Fibroblast of skin of scalp (primary cell): ENCODE data around the gene ZMYM3. TPM values are rescaled to one million over a fixed set of nuclear protein-coding genes. Genes with fewer than 3 reads are reported as not detected.
A peak's percentile ranks its signal among the peaks of the same experiment; 100 is the strongest.
"Not testable (repeated sequence)": the region's sequence is repeated elsewhere in the genome, so short reads cannot be mapped to it uniquely, and the experiment has no call there.

Experiments used
- DNase-seq: peaks from one replicate; pipeline ENCODE4 v3.0.0-alpha.2; 2013
- polyA plus RNA-seq, 2 experiments: library from polyadenylated mRNA; unstranded; fragments of 120-200 nt; gene quantifications; one replicate each; pipeline ENCODE4 v1.2.1, GENCODE V29; 2013; ENCODE audit not compliant: insufficient read length in 2 of 2

Gene ZMYM3
- 24.7 TPM for polyA plus RNA-seq (2013, experiment 1 of 2; ENCODE audit: insufficient read length)
- polyA plus RNA-seq (2013, experiment 2 of 2; ENCODE audit: insufficient read length): 25.4 TPM

DNA sequence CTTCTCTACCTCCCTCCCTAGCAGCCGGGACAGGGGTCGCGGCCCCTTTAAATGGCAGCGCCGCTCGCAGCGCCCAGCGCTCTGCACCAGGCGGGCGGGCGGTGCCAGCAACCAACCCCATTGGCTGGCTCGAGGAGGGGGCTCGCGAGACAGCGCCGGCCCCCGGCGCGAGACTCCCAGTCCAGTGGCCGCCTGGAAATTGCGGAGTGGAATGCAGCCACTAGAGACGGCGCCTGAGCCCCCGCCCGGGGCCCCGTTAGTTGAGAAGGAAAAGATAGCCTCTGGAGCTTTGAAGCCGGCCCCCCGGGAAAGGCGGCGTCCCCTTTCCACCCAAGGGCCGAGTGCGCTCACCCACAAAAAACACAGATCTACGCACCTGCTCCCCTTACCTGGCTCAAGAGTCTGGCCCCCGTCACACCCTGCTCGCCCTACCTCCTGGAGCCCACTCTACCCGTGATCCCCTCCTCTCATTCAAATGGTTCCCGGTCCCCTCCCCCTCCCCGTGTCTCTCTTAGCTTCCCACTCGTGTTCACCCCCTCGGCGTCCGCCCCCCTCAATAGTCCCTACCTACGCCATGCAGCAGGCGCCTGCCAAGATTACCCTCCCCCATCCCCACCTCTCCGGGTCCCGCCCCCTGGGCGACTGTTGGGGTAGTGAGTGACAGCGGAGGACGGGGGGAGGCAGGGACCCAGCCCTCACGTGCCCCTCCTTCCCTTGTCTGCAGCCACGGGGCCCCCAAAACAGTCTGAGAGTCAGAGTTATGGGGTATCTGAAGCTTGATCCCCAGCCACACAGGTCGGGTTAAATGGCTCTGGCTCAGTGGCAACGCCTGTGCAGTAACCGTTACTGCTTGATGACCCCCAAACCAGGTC is at the start of gene ZMYM3:
TSS of gene ZMYM3 (minus strand) at position 49 of the 872 bp plus-strand sequence. CDS start 885 bp downstream, outside the sequence.
- DNase-seq: peak; percentile 88

- no peak for DNase-seq
Measured at GRCh38 chrX:71302461-71303213, 48.7 kb upstream of the ZMYM3 start.

GRCh38 chrX:71301195-71301924 is 47.4 kb upstream of the ZMYM3 start, which contains the start of gene ITGB1BP2:
TSS of gene ITGB1BP2 (plus strand) at chrX:71301750. CDS start at chrX:71301807, 57 bp downstream.
- peak; percentile 62 for DNase-seq

- not testable (repeated sequence) for DNase-seq
Measured at GRCh38 chrX:71300495-71300894, 46.6 kb upstream of the ZMYM3 start.

DNA sequence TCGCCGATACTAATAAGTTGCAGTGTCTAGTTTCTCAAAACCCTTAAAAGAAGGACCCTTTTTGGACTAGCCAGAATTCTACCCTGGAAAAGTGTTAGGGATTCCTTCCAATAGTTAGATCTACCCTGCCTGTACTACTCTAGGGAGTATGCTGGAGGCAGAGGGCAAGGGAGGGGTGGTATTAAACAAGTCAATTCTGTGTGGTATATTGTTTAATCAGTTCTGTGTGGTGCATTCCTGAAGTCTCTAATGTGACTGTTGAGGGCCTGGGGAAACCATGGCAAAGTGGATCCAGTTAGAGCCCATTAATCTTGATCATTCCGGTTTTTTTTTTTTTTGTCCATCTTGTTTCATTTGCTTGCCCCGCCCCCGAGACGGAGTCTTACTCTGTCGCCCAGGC is 46.1 kb upstream of the ZMYM3 start:
- not testable (repeated sequence) for DNase-seq

GRCh38 chrX:71298119-71298518 is 44.2 kb upstream of the ZMYM3 start:
- DNase-seq: no peak

GRCh38 chrX:71296806-71297205 is 42.9 kb upstream of the ZMYM3 start:
- DNase-seq: no peak

DNA sequence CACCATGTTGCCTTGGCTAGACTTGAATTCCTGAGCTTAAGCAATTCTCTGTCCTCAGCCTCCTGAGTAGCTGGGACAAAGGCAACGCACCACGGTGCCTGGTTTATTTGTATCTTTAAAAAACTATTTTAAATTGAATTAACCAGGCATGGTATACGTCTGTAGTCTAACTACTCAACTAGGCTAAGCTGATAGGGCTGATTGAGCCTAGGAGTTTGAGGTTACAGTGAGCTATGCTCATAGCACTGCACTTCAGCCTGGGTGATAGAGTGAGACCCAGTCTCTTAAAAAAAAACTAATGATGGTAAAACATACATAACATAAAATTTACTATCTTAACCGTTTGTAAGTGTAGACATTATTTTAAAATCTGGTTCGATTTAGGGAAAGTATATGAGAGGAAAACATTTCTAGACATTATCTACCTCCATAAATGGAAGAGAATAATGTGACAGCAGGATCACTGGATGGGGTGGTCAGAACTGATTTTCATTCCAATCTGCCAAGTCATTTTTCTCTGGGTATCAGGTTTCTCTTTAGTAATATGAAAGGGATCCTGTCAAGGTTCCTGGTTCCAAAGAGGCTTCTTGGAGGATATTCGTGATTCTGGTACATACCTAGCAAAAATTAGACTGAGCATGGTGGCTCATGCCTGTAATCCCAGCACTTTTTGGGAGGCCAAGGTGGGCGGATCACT is 38.9 kb upstream of the ZMYM3 start:
- peak; percentile 79 for DNase-seq

DNA sequence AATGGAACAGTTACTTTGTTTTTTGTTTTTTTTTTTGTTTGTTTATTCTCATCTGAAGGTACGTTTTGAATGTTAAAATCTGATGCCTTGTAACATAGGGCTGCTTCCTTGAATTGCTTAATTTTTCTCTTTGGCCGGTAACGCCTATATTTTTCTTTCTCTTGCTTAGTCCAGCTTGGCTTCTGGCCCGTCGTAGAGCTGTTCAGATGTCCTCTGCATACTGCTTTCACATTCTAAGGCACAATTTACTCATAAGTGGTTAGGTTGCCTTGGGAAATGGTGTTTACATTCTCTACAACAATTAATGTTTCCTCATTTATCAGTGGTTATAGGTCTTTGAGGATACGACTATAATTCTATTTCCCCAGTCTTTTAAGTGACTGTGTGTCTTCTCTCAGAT is 37.4 kb upstream of the ZMYM3 start:
- DNase-seq: no peak

DNA sequence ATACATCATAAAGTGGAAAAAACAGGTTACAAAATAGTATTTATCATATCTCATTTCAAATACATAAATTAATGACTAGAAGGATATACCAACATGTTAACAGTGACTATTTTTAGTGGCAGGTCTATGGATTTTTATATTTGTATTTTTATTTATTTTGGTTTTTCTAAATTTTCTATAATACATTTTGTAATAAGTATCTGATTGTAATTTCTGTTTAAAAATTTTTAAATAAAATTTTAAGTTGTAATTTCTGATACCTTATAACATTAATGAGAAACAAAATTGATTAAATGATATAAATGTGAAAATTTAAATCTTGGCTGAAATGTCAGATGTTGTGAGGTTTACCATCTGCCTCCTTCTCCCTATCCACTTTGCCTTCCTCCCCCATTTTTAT is 32.0 kb upstream of the ZMYM3 start:
- no peak for DNase-seq

GRCh38 chrX:71283403-71284143 is 29.6 kb upstream of the ZMYM3 start, which contains the start of gene NONO:
TSS of gene NONO (plus strand) at chrX:71283635. CDS start at chrX:71290638, 7,003 bp downstream.
- peak; percentile 99 for DNase-seq

- no peak for DNase-seq
Measured at GRCh38 chrX:71282514-71283402, 28.8 kb upstream of the ZMYM3 start.

- not testable (repeated sequence) for DNase-seq
Measured at GRCh38 chrX:71281300-71281699, 27.4 kb upstream of the ZMYM3 start.

GRCh38 chrX:71272313-71272712 is 18.4 kb upstream of the ZMYM3 start:
- DNase-seq: not testable (repeated sequence)

DNA sequence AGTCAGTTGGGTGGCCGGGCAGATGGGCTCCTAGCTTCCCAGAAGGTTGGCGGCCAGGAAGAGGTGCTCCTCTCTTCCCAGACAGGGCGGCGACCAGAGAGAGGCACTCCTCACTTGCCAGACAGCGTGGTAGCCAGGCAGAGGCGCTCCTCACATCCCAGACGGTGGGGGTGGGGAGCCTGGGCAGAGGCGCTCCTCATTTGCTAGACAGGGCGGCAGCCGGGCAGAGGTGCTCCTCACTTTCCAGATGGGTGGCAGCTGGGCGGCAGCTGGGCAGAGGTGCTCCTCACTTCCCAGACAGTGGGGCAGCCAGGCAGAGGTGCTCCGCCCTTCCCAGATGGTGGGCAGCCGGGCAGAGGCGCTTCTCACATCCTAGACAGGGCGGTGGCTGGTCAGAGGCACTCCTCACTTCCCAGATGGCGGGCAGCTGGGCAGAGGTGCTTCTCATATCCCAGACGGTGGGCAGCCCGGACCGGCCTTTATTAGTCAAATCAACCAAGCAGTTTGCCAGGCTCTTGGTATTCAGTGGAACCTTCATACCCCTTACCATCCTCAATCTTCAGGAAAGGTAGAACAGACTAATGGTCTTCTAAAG is 16.0 kb upstream of the ZMYM3 start:
- no peak for DNase-seq

DNA sequence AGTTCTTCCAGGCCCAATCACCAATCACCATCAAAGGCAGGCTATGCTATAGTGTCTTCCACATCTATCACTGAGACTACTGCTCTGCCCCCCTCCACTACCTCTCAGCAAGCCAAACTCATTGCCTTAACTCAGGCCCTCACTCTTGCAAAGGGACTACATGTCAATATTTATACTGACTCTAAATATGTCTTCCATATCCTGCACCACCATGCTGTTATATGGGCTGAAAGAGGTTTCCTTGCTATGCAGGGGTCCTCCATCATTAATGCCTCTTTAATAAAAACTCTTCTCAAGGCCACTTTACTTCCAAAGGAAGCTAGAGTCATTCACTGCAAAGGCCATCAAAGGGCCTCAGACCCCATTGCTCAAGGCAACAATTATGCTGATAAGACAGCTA is 14.7 kb upstream of the ZMYM3 start:
- not testable (repeated sequence) for DNase-seq

- no peak for DNase-seq
Measured at GRCh38 chrX:71256856-71257255, 2.9 kb upstream of the ZMYM3 start.

GRCh38 chrX:71256051-71256450 is 2.1 kb upstream of the ZMYM3 start:
- DNase-seq: no peak

DNA sequence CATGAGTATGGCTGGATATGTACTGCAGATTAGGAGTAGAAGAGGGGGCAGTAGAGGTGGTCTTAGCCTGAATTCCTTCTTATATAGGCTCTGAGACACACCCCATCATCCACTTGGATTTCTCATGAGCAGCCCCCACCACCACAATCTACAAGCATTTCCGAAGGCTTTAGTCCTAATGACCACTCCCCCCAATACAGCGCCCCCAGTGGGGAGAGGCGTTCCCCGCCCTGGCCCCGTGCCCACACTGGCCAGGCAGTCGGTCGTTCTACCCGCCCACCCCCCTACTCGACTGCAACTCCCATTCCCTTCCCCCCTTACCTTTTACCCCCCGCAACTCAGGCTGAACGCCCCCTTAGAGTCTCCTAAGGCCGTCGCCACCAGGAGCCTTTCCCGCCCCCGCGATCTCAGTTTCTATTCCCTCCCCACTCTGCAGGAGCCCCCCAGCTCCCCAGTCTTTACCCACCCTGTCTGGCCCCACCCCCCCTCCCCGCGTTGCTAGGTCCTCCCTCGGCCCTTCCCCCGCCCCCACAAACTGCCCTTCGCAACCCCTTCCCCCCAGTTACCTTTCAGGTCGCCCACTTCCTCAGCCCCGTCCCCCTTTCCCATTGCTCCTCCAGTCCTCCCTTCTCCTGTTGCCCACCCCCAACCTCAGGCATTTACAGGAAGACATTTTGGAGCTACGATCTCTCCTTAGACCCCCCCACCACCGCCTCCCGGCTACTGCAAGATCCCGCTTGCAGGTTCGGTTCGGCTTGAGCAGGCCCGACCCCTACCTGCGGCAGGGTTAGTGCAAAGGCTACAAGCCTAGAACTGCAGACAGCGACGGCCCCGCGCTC is 468 bp downstream of the ZMYM3 start:
- peak; percentile 55 for DNase-seq
